ENCODE measurements around the gene LCTL.

DNA sequence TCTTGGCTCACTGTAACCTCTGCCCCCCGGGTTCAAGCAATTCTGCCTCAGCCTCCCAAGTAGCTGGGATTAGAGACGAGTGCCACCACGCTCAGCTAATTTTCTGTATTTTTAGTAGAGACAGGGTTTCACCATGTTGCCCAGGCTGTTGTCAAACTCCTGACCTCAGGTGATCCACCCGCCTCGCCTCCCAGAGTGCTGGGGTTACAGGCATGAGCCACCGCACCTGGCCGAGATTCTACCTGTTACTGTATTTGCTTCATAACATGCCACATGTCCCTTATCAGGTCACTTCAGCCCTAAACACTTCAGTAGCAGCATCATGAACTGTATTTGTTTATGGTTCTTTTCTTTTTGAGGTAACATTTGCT, 7.5 kb upstream of the LCTL start:
- TF ChIP-seq POLR2A (IDR thresholded peaks at IDR 0.05) = no peak
- TF ChIP-seq, protein P1, sequence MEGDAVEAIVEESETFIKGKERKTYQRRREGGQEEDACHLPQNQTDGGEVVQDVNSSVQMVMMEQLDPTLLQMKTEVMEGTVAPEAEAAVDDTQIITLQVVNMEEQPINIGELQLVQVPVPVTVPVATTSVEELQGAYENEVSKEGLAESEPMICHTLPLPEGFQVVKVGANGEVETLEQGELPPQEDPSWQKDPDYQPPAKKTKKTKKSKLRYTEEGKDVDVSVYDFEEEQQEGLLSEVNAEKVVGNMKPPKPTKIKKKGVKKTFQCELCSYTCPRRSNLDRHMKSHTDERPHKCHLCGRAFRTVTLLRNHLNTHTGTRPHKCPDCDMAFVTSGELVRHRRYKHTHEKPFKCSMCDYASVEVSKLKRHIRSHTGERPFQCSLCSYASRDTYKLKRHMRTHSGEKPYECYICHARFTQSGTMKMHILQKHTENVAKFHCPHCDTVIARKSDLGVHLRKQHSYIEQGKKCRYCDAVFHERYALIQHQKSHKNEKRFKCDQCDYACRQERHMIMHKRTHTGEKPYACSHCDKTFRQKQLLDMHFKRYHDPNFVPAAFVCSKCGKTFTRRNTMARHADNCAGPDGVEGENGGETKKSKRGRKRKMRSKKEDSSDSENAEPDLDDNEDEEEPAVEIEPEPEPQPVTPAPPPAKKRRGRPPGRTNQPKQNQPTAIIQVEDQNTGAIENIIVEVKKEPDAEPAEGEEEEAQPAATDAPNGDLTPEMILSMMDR (IDR thresholded peaks at IDR 0.05 in 8 of 11, conservative IDR thresholded peaks at IDR 0.05 in 3 of 11) = no peak
